RWPE2 (cell line): ENCODE results near the gene EVI2A.

Experiments
- ATAC-seq: fragments of 200-7000 bp; cut with Tn5 transposase; 3 replicates; pipeline ENCODE4 v1.9.1; 2021; ENCODE audit warnings: low read depth
- DNase-seq: peaks from one replicate; pipeline ENCODE4 v3.0.0-alpha.2; 2020; ENCODE audit warnings: low spot score
- H3K27ac ChIP-seq: fragments of 450-650 bp; 2 replicates; pipeline ENCODE4 v1.5.1; 2017; ENCODE audit warnings: mild to moderate bottlenecking; ENCODE audit not compliant: poor library complexity, severe bottlenecking
- H3K27me3 ChIP-seq: fragments of 250-450 bp; sonication (Bioruptor Pico); 2 replicates; pipeline ENCODE4 v1.5.1; 2021; ENCODE audit warnings: mild to moderate bottlenecking, moderate library complexity; ENCODE audit not compliant: insufficient read depth, poor library complexity, severe bottlenecking
- H3K36me3 ChIP-seq: fragments of 250-450 bp; sonication (Bioruptor Pico); 2 replicates; pipeline ENCODE4 v1.5.1; 2020; ENCODE audit warnings: low read depth, mild to moderate bottlenecking, moderate library complexity
- H3K4me1 ChIP-seq: fragments of 250-450 bp; sonication (Bioruptor Pico); 2 replicates; pipeline ENCODE4 v1.5.1; 2021; ENCODE audit warnings: mild to moderate bottlenecking, moderate library complexity; ENCODE audit not compliant: insufficient read depth, poor library complexity, severe bottlenecking
- H3K4me3 ChIP-seq: fragments of 250-450 bp; sonication (Bioruptor Pico); 2 replicates; pipeline ENCODE4 v1.5.1; 2021; ENCODE audit warnings: mild to moderate bottlenecking, moderate library complexity; ENCODE audit not compliant: severe bottlenecking
- H3K9me3 ChIP-seq: fragments of 250-450 bp; sonication (Bioruptor Pico); 2 replicates; pipeline ENCODE4 v1.5.1; 2021; ENCODE audit warnings: mild to moderate bottlenecking, moderate library complexity; ENCODE audit not compliant: severe bottlenecking
- TF ChIP-seq, protein P1 (sequence below): fragments of 450-650 bp; IDR thresholded peaks from one replicate; pipeline ENCODE4 v1.5.1; 2017; ENCODE audit warnings: mild to moderate bottlenecking, moderate library complexity; ENCODE audit not compliant: poor library complexity, severe bottlenecking

Gene EVI2A

GRCh38 chr17:31281061-31281460 is 40.4 kb downstream of the EVI2A start:
- H3K4me3 ChIP-seq, result no peak overlapping the region
- no peak for DNase-seq
- peaks cover 35% of the 10 kb centered on the region for H3K36me3 ChIP-seq
- no peak overlapping the region for H3K27ac ChIP-seq
- no peak for ATAC-seq
- H3K27me3 ChIP-seq, result no peaks in the 10 kb centered on the region
- no peaks in the 10 kb centered on the region for H3K9me3 ChIP-seq
- TF ChIP-seq, protein P1, sequence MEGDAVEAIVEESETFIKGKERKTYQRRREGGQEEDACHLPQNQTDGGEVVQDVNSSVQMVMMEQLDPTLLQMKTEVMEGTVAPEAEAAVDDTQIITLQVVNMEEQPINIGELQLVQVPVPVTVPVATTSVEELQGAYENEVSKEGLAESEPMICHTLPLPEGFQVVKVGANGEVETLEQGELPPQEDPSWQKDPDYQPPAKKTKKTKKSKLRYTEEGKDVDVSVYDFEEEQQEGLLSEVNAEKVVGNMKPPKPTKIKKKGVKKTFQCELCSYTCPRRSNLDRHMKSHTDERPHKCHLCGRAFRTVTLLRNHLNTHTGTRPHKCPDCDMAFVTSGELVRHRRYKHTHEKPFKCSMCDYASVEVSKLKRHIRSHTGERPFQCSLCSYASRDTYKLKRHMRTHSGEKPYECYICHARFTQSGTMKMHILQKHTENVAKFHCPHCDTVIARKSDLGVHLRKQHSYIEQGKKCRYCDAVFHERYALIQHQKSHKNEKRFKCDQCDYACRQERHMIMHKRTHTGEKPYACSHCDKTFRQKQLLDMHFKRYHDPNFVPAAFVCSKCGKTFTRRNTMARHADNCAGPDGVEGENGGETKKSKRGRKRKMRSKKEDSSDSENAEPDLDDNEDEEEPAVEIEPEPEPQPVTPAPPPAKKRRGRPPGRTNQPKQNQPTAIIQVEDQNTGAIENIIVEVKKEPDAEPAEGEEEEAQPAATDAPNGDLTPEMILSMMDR, result no peak
- no peaks in the 10 kb centered on the region for H3K4me1 ChIP-seq

- Histone ChIP-seq H3K27ac (no peak overlapping the region), H3K9me3 (no peaks in the 10 kb centered on the region), H3K4me1 (peaks cover 8% of the 10 kb centered on the region), H3K4me3 (no peak overlapping the region), H3K36me3 (peaks cover 48% of the 10 kb centered on the region), H3K27me3 (no peaks in the 10 kb centered on the region)
- DNase-seq (no peak), ATAC-seq (no peak)
- TF ChIP-seq, protein P1, result no peak
Observed at GRCh38 chr17:31279401-31279800, 42.0 kb downstream of the EVI2A start.

- Histone ChIP-seq H3K36me3 (peaks cover 69% of the 10 kb centered on the region), H3K27me3 (no peaks in the 10 kb centered on the region), H3K4me1 (peaks cover 20% of the 10 kb centered on the region), H3K9me3 (no peaks in the 10 kb centered on the region), H3K27ac (peak overlapping the region; percentile 62), H3K4me3 (no peak overlapping the region)
- TF ChIP-seq, protein P1, result no peak
- ATAC-seq (no peak), DNase-seq (no peak)
Observed at GRCh38 chr17:31275116-31275515, 46.3 kb downstream of the EVI2A start.

DNA sequence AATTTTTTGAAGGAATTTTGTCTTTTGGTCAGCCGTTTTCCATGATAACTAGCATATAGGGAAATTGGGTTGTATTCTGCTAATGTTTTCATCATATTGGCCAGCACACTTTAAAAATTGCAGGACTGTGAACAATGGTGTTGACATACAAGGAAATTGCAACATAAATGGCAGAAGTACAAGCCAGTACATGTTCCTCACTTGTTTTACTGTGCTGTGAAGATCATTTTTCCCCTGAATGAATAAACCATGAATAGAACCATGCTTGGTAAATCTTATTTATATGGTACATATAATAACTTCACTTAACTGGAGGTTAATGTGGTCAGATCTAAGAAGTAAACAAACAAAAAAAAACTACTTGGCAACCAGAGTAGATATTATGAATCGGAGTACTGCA is 47.2 kb downstream of the EVI2A start:
- Histone ChIP-seq H3K27me3 (no peaks in the 10 kb centered on the region), H3K4me1 (peaks cover 27% of the 10 kb centered on the region), H3K27ac (peak overlapping the region; percentile 62), H3K4me3 (no peak overlapping the region), H3K9me3 (no peaks in the 10 kb centered on the region), H3K36me3 (peaks cover 61% of the 10 kb centered on the region)
- ATAC-seq (peak; percentile 64), DNase-seq (no peak)
- TF ChIP-seq, protein P1, result no peak

- H3K27me3 ChIP-seq, result no peaks in the 10 kb centered on the region
- peaks cover 57% of the 10 kb centered on the region for H3K36me3 ChIP-seq
- no peaks in the 10 kb centered on the region for H3K9me3 ChIP-seq
- H3K4me1 ChIP-seq, result peaks cover 34% of the 10 kb centered on the region
- ATAC-seq, result no peak
- no peak for DNase-seq
- peak overlapping the region; percentile 62 for H3K27ac ChIP-seq
- H3K4me3 ChIP-seq, result no peak overlapping the region
- TF ChIP-seq, protein P1, result no peak
Observed at GRCh38 chr17:31273516-31273915, 47.9 kb downstream of the EVI2A start.
